Endodermal cell (in vitro differentiated cells): ENCODE measurements around the gene CR1L. TPM values are rescaled to one million over a fixed set of nuclear protein-coding genes. Genes with fewer than 3 reads are reported as not detected.

Source experiments
- DNase-seq: peaks from one replicate; pipeline ENCODE4 v3.0.0-alpha.2; 2017
- H3K27ac ChIP-seq: 2 replicates; pipeline ENCODE4 v1.5.1; 2013; ENCODE audit warnings: mild to moderate bottlenecking, low read depth, low read length, moderate library complexity
- H3K27me3 ChIP-seq: 2 replicates; pipeline ENCODE4 v1.6.1; 2013; ENCODE audit warnings: mild to moderate bottlenecking, low read length, moderate library complexity; ENCODE audit not compliant: insufficient read depth, control insufficient read depth, poor library complexity, severe bottlenecking
- H3K36me3 ChIP-seq: 2 replicates; pipeline ENCODE4 v1.7.0; 2013; ENCODE audit warnings: mild to moderate bottlenecking, low read length, moderate library complexity; ENCODE audit not compliant: control insufficient read depth, insufficient read depth
- H3K4me1 ChIP-seq: one replicate; pipeline ENCODE4 v1.7.0; 2013; ENCODE audit warnings: low read length; ENCODE audit not compliant: control insufficient read depth, insufficient read depth
- H3K4me3 ChIP-seq: 2 replicates; pipeline ENCODE4 v1.5.1; 2013; ENCODE audit warnings: mild to moderate bottlenecking, low read length, moderate library complexity
- H3K9ac ChIP-seq: 2 replicates; pipeline ENCODE4 v1.6.1; 2013; ENCODE audit warnings: mild to moderate bottlenecking, low read length, moderate library complexity; ENCODE audit not compliant: poor library complexity, severe bottlenecking; ENCODE audit errors: extremely low read depth
- H3K9me3 ChIP-seq: 2 replicates; pipeline ENCODE4 v1.6.1; 2013; ENCODE audit warnings: mild to moderate bottlenecking, low read length, moderate library complexity; ENCODE audit not compliant: control insufficient read depth
- H3K27ac Mint-ChIP-seq: 2 replicates; pipeline ENCODE4 v1.8.0; 2020; ENCODE audit warnings: mixed read lengths
- H3K27me3 Mint-ChIP-seq: 2 replicates; pipeline ENCODE4 v1.8.0; 2021; ENCODE audit warnings: mild to moderate bottlenecking, mixed read lengths; ENCODE audit not compliant: insufficient read depth
- H3K36me3 Mint-ChIP-seq: 2 replicates; pipeline ENCODE4 v1.8.0; 2020; ENCODE audit warnings: low read depth, mixed read lengths
- H3K4me1 Mint-ChIP-seq: 2 replicates; pipeline ENCODE4 v1.8.0; 2020; ENCODE audit warnings: mixed read lengths
- H3K4me3 Mint-ChIP-seq: 2 replicates; pipeline ENCODE4 v1.8.0; 2020; ENCODE audit warnings: mild to moderate bottlenecking, moderate library complexity, mixed read lengths
- H3K9me3 Mint-ChIP-seq: 2 replicates; pipeline ENCODE4 v1.8.0; 2020; ENCODE audit warnings: mild to moderate bottlenecking, mixed read lengths
- CTCF ChIP-seq: fragments of 200-600 bp; sonication (generic); conservative IDR thresholded peaks from 2 replicates; pipeline ENCODE4 v1.5.0; 2021; ENCODE audit warnings: antibody characterized with exemption, mild to moderate bottlenecking
- WGBS, 2 experiments: methylation state at CpG; one replicate each; pipeline versions ENCODE4 v1.1.5 to v1.1.7; 2013; ENCODE audit warnings: missing lambda C conversion rate in 2 of 2, mixed read lengths in 1 of 2; ENCODE audit not compliant: insufficient coverage in 1 of 2, insufficient read length in 1 of 2; 5-methylcytosine and 5-hydroxymethylcytosine counted together
- total RNA-seq, 2 donors: library from RNA; stranded (reverse); fragmentation: NEBNext Ultra II Directional in 1 of 2; extraction: Animal tissue kit (Norgen Biotek cat#: 25700) in 1 of 2; gene quantifications; 2 replicates in 1 of 2; 3 replicates in 1 of 2; pipeline ENCODE4 v1.2.1, GENCODE V29; 2021

Gene CR1L
- total RNA-seq, 2 donors from 2014 or later = 1.9 TPM; not detected in 1

DNA sequence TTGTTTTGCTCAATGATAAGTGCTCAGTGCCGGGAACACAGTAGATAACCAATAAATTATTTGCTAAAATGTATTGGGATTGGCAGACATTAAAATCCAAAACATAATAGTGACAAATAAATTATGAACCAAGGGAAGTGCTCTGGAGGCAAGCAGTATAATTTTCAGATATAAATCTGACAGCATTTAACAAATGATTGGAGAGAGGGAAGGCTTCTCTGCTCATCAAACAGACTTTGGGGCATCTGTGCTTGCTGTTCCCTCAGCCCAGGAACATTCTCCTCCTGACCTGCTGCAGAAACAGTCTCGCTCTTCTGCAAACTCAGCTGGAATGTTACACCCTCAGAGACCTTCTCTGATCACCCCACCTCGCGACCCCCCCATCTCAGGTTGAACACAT, 109.1 kb downstream of the CR1L start:
- TF ChIP-seq CTCF = no peak
- no peaks in the 10 kb centered on the region for H3K27me3 Mint-ChIP-seq
- no peak for DNase-seq
- H3K9me3 Mint-ChIP-seq = no peaks in the 10 kb centered on the region
- Histone ChIP-seq H3K27ac (no peak overlapping the region), H3K36me3 (peaks cover 22% of the 10 kb centered on the region), H3K27me3 (no peaks in the 10 kb centered on the region), H3K9ac (no peak overlapping the region), H3K4me3 (peak overlapping the region; percentile 91), H3K4me1 (no peaks in the 10 kb centered on the region), H3K9me3 (no peaks in the 10 kb centered on the region)
- no peak overlapping the region for H3K27ac Mint-ChIP-seq
- H3K36me3 Mint-ChIP-seq = peaks cover 20% of the 10 kb centered on the region
- H3K4me3 Mint-ChIP-seq = peak overlapping the region; percentile 99
- 60 to 65% methylated on average over 3 to 4 of the region's 4 CpGs for WGBS, 2 experiments
- H3K4me1 Mint-ChIP-seq = peaks cover 44% of the 10 kb centered on the region

- H3K27me3 Mint-ChIP-seq = no peaks in the 10 kb centered on the region
- no peak for DNase-seq
- Histone ChIP-seq H3K36me3 (peaks cover 34% of the 10 kb centered on the region), H3K27ac (no peak overlapping the region), H3K9ac (no peak overlapping the region), H3K4me1 (no peaks in the 10 kb centered on the region), H3K27me3 (no peaks in the 10 kb centered on the region), H3K4me3 (peak overlapping the region; percentile 91), H3K9me3 (peaks cover 8% of the 10 kb centered on the region)
- peaks cover 30% of the 10 kb centered on the region for H3K36me3 Mint-ChIP-seq
- no peak for TF ChIP-seq CTCF
- H3K4me1 Mint-ChIP-seq = peaks cover 39% of the 10 kb centered on the region
- H3K9me3 Mint-ChIP-seq = no peaks in the 10 kb centered on the region
- 92 to 93% methylated on average over 7 of the region's 7 CpGs for WGBS, 2 experiments
- H3K27ac Mint-ChIP-seq = no peak overlapping the region
- peak overlapping the region; percentile 99 for H3K4me3 Mint-ChIP-seq
These were observed 110.2 kb downstream of the CR1L start for GRCh38 chr1:207754974-207755700.

- Histone ChIP-seq H3K9me3 (peaks cover 10% of the 10 kb centered on the region), H3K27ac (no peak overlapping the region), H3K36me3 (peaks cover 43% of the 10 kb centered on the region), H3K27me3 (no peaks in the 10 kb centered on the region), H3K9ac (no peak overlapping the region), H3K4me3 (peak overlapping the region; percentile 91), H3K4me1 (no peaks in the 10 kb centered on the region)
- Mint-ChIP-seq H3K4me3 (no peak overlapping the region), H3K4me1 (peaks cover 36% of the 10 kb centered on the region), H3K27me3 (no peaks in the 10 kb centered on the region), H3K36me3 (peaks cover 38% of the 10 kb centered on the region), H3K27ac (no peak overlapping the region), H3K9me3 (peaks cover 2% of the 10 kb centered on the region)
- 94 to 100% methylated on average over 2 of the region's 2 CpGs for WGBS, 2 experiments
- no peak for DNase-seq
- no peak for TF ChIP-seq CTCF
These were observed 111.1 kb downstream of the CR1L start for GRCh38 chr1:207755846-207756693.
